Measurements from ENCODE around the gene UBE2A. TPM values are rescaled to one million over a fixed set of nuclear protein-coding genes. Genes with fewer than 3 reads are reported as not detected.

UBE2A gene
- total and polyA plus RNA-seq, 7 donors, result 52.0 to 101 (median 62.1) TPM

- Histone ChIP-seq H3K36me3 (ENCODE audit: insufficient read depth in 1 of 2, low read depth in 1 of 2) (no peaks in the 10 kb centered on the region), H3K27me3 (ENCODE audit: insufficient read depth in 3 of 3, low read length in 2 of 3) (no peaks in the 10 kb centered on the region), H3K9me3 (no peaks in the 10 kb centered on the region), H3K4me3 (no peak overlapping the region), H3K4me1 (no peaks in the 10 kb centered on the region), H3K27ac (no peak overlapping the region)
- ATAC-seq, result no peak
- intact Hi-C loops (cut with DNase I), result no loop called here
- no peak for DNase-seq
- no peak for TF ChIP-seq CTCF (IDR thresholded peaks at IDR 0.05)
- 81 to 91% (median 87%) methylated on average over 9 to 10 of the region's 10 CpGs for WGBS, 3 donors
Observed at GRCh38 chrX:119624951-119625668, 50.7 kb downstream of the UBE2A start.

GRCh38 chrX:119625843-119626242 is 51.5 kb downstream of the UBE2A start:
- no peaks in the 10 kb centered on the region for H3K4me1 ChIP-seq
- H3K36me3 ChIP-seq (ENCODE audit: insufficient read depth in 1 of 2, low read depth in 1 of 2), result no peaks in the 10 kb centered on the region
- no peak for ATAC-seq
- H3K27ac ChIP-seq, result no peak overlapping the region
- H3K9me3 ChIP-seq, result no peaks in the 10 kb centered on the region
- H3K27me3 ChIP-seq (ENCODE audit: insufficient read depth in 3 of 3, low read length in 2 of 3), result no peaks in the 10 kb centered on the region
- intact Hi-C loops (cut with DNase I), result no loop called here
- no peak overlapping the region for H3K4me3 ChIP-seq
- WGBS, 3 donors, result 80 to 100% (median 84%) methylated on average over 2 of the region's 2 CpGs
- DNase-seq, result no peak
- TF ChIP-seq CTCF (IDR thresholded peaks at IDR 0.05), result no peak

Other genes starting within 250 kb of the UBE2A start
- gene SLC25A43, start 175.2 kb upstream of the UBE2A start, total RNA-seq, result 1 to 10 TPM; 1.2 to 2.9 (median 2.4) TPM
- gene SLC25A43, start 175.2 kb upstream of the UBE2A start, polyA plus RNA-seq, result 1 to 10 TPM; 1.1 to 1.6 (median 1.4) TPM
- 100 to 1,000 TPM in 1 of 4 donors, 10 to 100 TPM in 3; 48.1 to 116 (median 59.6) TPM for gene SLC25A5, start 106.1 kb upstream of the UBE2A start, total RNA-seq
- 100 to 1,000 TPM in 1 of 3 donors, 10 to 100 TPM in 2; 29.1 to 304 (median 73.8) TPM for gene SLC25A5, start 106.1 kb upstream of the UBE2A start, polyA plus RNA-seq
- 10 to 100 TPM in 2 of 4 donors, 1 to 10 TPM in 2; 8.1 to 15.4 (median 11.3) TPM for gene STEEP1, start 9.2 kb upstream of the UBE2A start, total RNA-seq
- gene STEEP1, start 9.2 kb upstream of the UBE2A start, polyA plus RNA-seq, result 10 to 100 TPM in 2 of 3 donors, 1 to 10 TPM in 1; 8.0 to 14.7 (median 13.4) TPM
- gene NKRF, start 31.9 kb downstream of the UBE2A start, total RNA-seq, result 1 to 10 TPM; 6.0 to 8.1 (median 7.6) TPM
- gene NKRF, start 31.9 kb downstream of the UBE2A start, polyA plus RNA-seq, result 1 to 10 TPM; 3.6 to 5.5 (median 4.1) TPM
- gene SEPTIN6, start 118.6 kb downstream of the UBE2A start, total RNA-seq, result 1 to 10 TPM; 2.2 to 3.8 (median 3.0) TPM
- gene SEPTIN6, start 118.6 kb downstream of the UBE2A start, polyA plus RNA-seq, result 1 to 10 TPM; 2.3 to 3.1 (median 2.8) TPM
- gene SOWAHD, start 184.0 kb downstream of the UBE2A start, total RNA-seq, result not detected
- under 1 TPM in 2 of 3 donors, not detected in 1; 0.03 TPM for gene SOWAHD, start 184.0 kb downstream of the UBE2A start, polyA plus RNA-seq
- 1,000 to 10,000 TPM; 1,072 to 1,581 (median 1,334) TPM for gene RPL39, start 217.1 kb downstream of the UBE2A start, total RNA-seq
- 1,000 to 10,000 TPM; 4,009 to 6,099 (median 4,489) TPM for gene RPL39, start 217.1 kb downstream of the UBE2A start, polyA plus RNA-seq